ENCODE data around the gene HAUS8.
"Not testable (repeated sequence)": the region's sequence is repeated elsewhere in the genome, so short reads cannot be mapped to it uniquely, and the experiment has no call there.

The HAUS8 gene

GRCh38 chr19:17112271-17112670, 37.0 kb upstream of the HAUS8 start:
- peaks cover 20% of the 10 kb centered on the region for H3K4me1 ChIP-seq (ENCODE audit: control insufficient read depth, insufficient read depth, low read length, poor library complexity, severe bottlenecking)
- peaks cover 62% of the 10 kb centered on the region for H3K36me3 ChIP-seq (ENCODE audit: control insufficient read depth, insufficient read depth, low read length)
- H3K9me3 ChIP-seq (ENCODE audit: control insufficient read depth, low read length), result no peaks in the 10 kb centered on the region
- WGBS, 2 experiments (ENCODE audit: insufficient coverage in 2 of 2), result 87 to 96% methylated on average over 14 to 17 of the region's 17 CpGs
- H3K27ac ChIP-seq (ENCODE audit: low read depth, low read length, severe bottlenecking), result no peak overlapping the region
- H3K4me3 ChIP-seq (ENCODE audit: extremely low read depth, insufficient read depth, low read length, poor library complexity, severe bottlenecking), result no peak overlapping the region

DNA sequence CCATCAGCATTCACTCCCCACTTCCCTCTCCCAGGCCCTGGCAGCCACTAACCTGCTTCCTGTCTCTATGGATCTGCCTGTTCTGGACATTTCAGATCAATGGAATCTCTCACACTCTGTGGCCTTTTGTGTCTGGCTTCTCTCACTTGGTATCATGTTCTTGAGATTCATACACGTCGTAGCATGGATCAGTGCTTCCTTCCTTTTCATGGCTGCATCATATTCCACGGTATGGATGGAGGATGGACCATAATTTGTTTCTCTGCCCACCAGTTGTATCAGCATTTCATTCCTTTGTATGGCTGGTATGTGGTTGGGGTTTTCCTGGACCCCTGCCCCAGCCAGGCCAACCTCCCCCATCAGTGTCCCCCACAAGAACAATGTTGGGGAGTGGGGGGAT, 36.5 kb upstream of the HAUS8 start:
- Histone ChIP-seq H3K9me3 (ENCODE audit: control insufficient read depth, low read length) (no peaks in the 10 kb centered on the region), H3K4me3 (ENCODE audit: extremely low read depth, insufficient read depth, low read length, poor library complexity, severe bottlenecking) (no peak overlapping the region), H3K36me3 (ENCODE audit: control insufficient read depth, insufficient read depth, low read length) (peaks cover 62% of the 10 kb centered on the region), H3K27ac (ENCODE audit: low read depth, low read length, severe bottlenecking) (no peak overlapping the region), H3K4me1 (ENCODE audit: control insufficient read depth, insufficient read depth, low read length, poor library complexity, severe bottlenecking) (peaks cover 21% of the 10 kb centered on the region)
- WGBS, 2 experiments (ENCODE audit: insufficient coverage in 2 of 2), result 92 to 93% methylated on average over 2 of the region's 3 CpGs

DNA sequence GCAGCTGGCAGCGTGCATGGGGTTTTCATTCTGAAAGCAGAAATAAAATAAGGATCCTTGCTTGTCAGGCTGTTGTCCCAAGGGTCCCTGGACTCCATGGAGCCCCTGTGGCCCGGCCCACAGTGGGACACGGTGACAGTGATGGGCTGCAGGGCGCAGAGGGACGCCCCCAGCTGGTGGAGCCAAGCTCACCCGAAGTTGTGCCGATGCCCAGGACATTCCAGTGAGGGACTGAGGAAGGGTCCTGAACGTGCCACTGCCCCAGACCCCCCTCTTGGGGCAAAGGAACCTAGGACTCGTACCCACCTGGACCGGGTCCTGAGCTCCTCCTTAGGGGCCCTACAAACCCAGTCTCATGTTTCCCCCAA, 35.3 kb upstream of the HAUS8 start:
- H3K4me3 ChIP-seq (ENCODE audit: extremely low read depth, insufficient read depth, low read length, poor library complexity, severe bottlenecking), result no peak overlapping the region
- H3K36me3 ChIP-seq (ENCODE audit: control insufficient read depth, insufficient read depth, low read length), result peaks cover 66% of the 10 kb centered on the region
- peaks cover 21% of the 10 kb centered on the region for H3K4me1 ChIP-seq (ENCODE audit: control insufficient read depth, insufficient read depth, low read length, poor library complexity, severe bottlenecking)
- H3K9me3 ChIP-seq (ENCODE audit: control insufficient read depth, low read length), result no peaks in the 10 kb centered on the region
- WGBS, 2 experiments (ENCODE audit: insufficient coverage in 2 of 2), result 98 to 99% methylated on average over 9 to 10 of the region's 10 CpGs
- H3K27ac ChIP-seq (ENCODE audit: low read depth, low read length, severe bottlenecking), result no peak overlapping the region

DNA sequence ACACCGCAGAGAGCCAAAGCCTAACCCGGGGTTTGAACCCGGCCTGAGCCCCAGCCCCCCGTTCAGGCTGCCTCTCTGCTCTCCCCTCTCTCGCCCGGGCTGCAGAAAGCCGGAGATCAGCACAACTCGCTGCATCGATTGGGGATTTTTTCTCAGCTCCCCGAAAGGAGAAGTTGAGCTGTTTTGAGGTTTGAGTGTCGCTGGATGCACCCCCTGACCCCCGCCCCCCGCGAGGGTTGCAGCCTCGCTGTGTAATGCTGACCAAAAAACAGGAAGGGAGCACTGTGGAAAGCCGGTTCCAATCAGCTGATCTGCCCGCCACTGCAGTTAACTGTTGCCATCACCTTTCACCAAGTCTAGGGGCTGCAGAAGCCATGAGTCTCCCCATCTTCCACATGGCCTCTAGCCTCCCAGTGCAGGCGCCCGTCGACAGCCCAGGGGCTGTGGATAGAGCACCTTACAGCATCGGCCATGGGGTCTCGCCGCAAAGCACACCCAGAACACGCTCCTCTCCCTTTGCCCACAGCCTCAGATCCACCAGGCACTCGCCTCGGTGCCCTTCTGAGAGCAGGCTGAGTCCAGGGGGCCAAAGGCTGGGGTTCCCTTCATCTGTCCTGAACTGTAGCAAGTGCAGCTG, 34.8 kb upstream of the HAUS8 start:
- H3K36me3 ChIP-seq (ENCODE audit: control insufficient read depth, insufficient read depth, low read length), result peaks cover 66% of the 10 kb centered on the region
- no peaks in the 10 kb centered on the region for H3K9me3 ChIP-seq (ENCODE audit: control insufficient read depth, low read length)
- H3K4me3 ChIP-seq (ENCODE audit: extremely low read depth, insufficient read depth, low read length, poor library complexity, severe bottlenecking), result no peak overlapping the region
- peaks cover 21% of the 10 kb centered on the region for H3K4me1 ChIP-seq (ENCODE audit: control insufficient read depth, insufficient read depth, low read length, poor library complexity, severe bottlenecking)
- H3K27ac ChIP-seq (ENCODE audit: low read depth, low read length, severe bottlenecking), result no peak overlapping the region
- 92 to 99% methylated on average over 15 to 26 of the region's 26 CpGs for WGBS, 2 experiments (ENCODE audit: insufficient coverage in 2 of 2)

DNA sequence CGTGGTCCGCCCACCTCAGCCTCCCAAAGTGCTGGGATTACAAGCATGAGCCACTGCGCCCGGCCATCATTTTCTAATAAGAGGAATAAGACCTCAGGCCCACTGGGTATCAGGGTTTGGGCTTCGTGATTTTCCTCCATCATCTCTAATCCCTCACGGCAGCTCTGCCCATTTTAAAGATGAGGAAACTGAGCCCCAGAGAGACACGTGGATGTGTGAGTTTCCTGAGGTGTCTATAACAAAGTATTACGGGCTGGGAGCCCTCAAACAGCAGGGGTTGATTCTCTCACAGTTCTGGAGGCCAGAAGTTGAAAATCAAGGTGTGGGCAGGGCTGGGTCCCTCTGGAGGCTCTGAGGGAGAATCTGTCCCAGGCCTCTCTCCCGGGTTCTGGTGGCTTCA, 34.0 kb upstream of the HAUS8 start:
- WGBS, 2 experiments (ENCODE audit: insufficient coverage in 2 of 2), result 91 to 94% methylated on average over 9 of the region's 9 CpGs
- no peak overlapping the region for H3K4me3 ChIP-seq (ENCODE audit: extremely low read depth, insufficient read depth, low read length, poor library complexity, severe bottlenecking)
- H3K27ac ChIP-seq (ENCODE audit: low read depth, low read length, severe bottlenecking), result no peak overlapping the region
- peaks cover 62% of the 10 kb centered on the region for H3K36me3 ChIP-seq (ENCODE audit: control insufficient read depth, insufficient read depth, low read length)
- peaks cover 21% of the 10 kb centered on the region for H3K4me1 ChIP-seq (ENCODE audit: control insufficient read depth, insufficient read depth, low read length, poor library complexity, severe bottlenecking)
- H3K9me3 ChIP-seq (ENCODE audit: control insufficient read depth, low read length), result no peaks in the 10 kb centered on the region

DNA sequence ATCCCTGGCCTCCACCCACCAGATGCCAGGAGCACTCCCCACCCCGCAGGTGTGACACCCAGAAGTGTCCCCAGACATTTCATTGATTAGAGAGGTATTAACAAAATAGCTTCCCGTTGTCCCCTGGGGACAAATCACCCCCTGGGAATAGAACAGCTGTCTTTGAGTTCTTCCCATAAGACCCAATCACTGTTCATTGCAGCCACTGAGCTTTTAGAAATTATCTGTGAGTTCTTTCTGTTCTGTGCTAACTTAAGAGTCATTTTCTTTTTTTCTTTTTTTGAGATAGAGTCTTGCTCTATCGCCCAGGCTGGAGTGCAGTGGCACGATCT, 33.2 kb upstream of the HAUS8 start:
- peak overlapping the region; percentile 91 for H3K27ac ChIP-seq (ENCODE audit: low read depth, low read length, severe bottlenecking)
- H3K4me3 ChIP-seq (ENCODE audit: extremely low read depth, insufficient read depth, low read length, poor library complexity, severe bottlenecking), result no peak overlapping the region
- H3K4me1 ChIP-seq (ENCODE audit: control insufficient read depth, insufficient read depth, low read length, poor library complexity, severe bottlenecking), result peaks cover 17% of the 10 kb centered on the region
- H3K9me3 ChIP-seq (ENCODE audit: control insufficient read depth, low read length), result no peaks in the 10 kb centered on the region
- H3K36me3 ChIP-seq (ENCODE audit: control insufficient read depth, insufficient read depth, low read length), result peaks cover 67% of the 10 kb centered on the region
- 90 to 100% methylated on average over 1 to 2 of the region's 4 CpGs for WGBS, 2 experiments (ENCODE audit: insufficient coverage in 2 of 2)

DNA sequence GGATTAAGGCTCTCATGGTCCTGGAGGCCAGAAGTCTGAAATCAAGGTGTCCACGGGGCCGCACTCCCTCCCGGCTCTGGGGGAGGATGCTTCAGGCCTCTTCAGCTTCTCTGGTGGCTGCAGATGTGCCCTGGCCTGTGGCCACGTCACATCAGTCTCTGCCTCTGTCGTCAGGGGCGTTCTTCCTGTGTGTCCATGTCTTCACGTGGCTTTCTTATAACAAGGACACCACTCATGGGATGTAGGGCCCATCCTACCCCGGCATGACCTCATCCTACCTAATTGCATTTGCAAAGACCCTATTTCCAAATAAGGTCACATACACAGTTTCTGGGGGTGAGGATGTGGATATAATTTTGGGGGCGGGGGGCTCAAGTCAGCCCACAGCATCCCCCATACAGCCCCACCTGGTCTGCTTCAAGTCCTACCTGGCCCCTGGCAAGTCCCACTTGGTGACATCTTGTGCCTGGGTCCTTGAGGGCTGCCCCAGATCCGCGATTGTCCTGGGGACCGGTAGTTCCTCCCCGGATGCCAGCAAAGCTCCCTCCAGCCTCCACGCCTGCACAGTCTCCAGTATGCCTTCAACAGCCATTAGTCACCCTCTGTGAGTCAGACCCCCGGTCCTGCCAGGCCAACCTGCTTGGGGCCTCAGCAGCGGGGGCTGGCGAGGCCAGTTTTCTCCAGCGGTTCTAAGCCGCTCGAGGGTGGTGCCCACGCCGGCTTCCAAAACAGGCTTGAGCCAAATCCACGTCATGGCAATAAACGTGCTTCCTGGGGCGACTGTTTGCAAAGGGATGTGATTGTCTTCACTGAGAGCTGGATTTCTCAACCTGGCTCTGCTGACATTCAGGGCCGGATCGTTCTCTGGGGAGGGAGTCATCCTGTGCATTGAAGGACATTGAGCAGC, 32.5 kb upstream of the HAUS8 start:
- peaks cover 72% of the 10 kb centered on the region for H3K36me3 ChIP-seq (ENCODE audit: control insufficient read depth, insufficient read depth, low read length)
- H3K27ac ChIP-seq (ENCODE audit: low read depth, low read length, severe bottlenecking), result peak overlapping the region; percentile 91
- H3K9me3 ChIP-seq (ENCODE audit: control insufficient read depth, low read length), result peaks cover 3% of the 10 kb centered on the region
- no peak overlapping the region for H3K4me3 ChIP-seq (ENCODE audit: extremely low read depth, insufficient read depth, low read length, poor library complexity, severe bottlenecking)
- peaks cover 17% of the 10 kb centered on the region for H3K4me1 ChIP-seq (ENCODE audit: control insufficient read depth, insufficient read depth, low read length, poor library complexity, severe bottlenecking)
- 81 to 82% methylated on average over 21 to 23 of the region's 27 CpGs for WGBS, 2 experiments (ENCODE audit: insufficient coverage in 2 of 2)

GRCh38 chr19:17106964-17107363, 31.7 kb upstream of the HAUS8 start:
- Histone ChIP-seq H3K4me1 (ENCODE audit: control insufficient read depth, insufficient read depth, low read length, poor library complexity, severe bottlenecking) (peaks cover 17% of the 10 kb centered on the region), H3K36me3 (ENCODE audit: control insufficient read depth, insufficient read depth, low read length) (peaks cover 72% of the 10 kb centered on the region), H3K27ac (ENCODE audit: low read depth, low read length, severe bottlenecking) (peak overlapping the region; percentile 91)
- not testable (repeated sequence) for H3K4me3 ChIP-seq (ENCODE audit: extremely low read depth, insufficient read depth, low read length, poor library complexity, severe bottlenecking); H3K9me3 ChIP-seq (ENCODE audit: control insufficient read depth, low read length)
- WGBS, 2 experiments (ENCODE audit: insufficient coverage in 2 of 2), result 96 to 100% methylated on average over 2 to 4 of the region's 4 CpGs

DNA sequence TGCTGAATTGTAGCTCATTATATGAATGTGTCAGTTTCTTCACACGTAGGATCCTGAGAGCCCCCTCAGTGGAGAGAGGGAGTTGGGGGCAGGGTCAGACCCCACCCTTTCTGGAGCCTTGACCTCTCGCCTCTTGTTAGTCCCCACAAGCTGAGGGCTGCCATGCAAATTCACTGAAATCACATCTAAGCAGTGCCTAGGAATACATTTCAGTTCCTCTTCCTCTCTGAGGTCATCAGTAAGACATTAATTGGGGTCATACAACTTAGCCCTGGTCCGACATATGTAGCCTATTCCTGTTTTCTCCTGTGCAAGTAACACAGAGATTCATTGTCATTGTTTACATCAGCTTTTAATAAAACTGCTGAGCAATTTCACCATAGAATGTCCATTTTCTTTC, 30.3 kb upstream of the HAUS8 start:
- peaks cover 72% of the 10 kb centered on the region for H3K36me3 ChIP-seq (ENCODE audit: control insufficient read depth, insufficient read depth, low read length)
- H3K4me3 ChIP-seq (ENCODE audit: extremely low read depth, insufficient read depth, low read length, poor library complexity, severe bottlenecking), result no peak overlapping the region
- H3K4me1 ChIP-seq (ENCODE audit: control insufficient read depth, insufficient read depth, low read length, poor library complexity, severe bottlenecking), result peaks cover 19% of the 10 kb centered on the region
- peaks cover 15% of the 10 kb centered on the region for H3K9me3 ChIP-seq (ENCODE audit: control insufficient read depth, low read length)
- 84 to 98% methylated on average over 2 to 3 of the region's 3 CpGs for WGBS, 2 experiments (ENCODE audit: insufficient coverage in 2 of 2)
- H3K27ac ChIP-seq (ENCODE audit: low read depth, low read length, severe bottlenecking), result no peak overlapping the region

GRCh38 chr19:17104679-17105078, 29.4 kb upstream of the HAUS8 start:
- WGBS, 2 experiments (ENCODE audit: insufficient coverage in 2 of 2), result 96 to 100% methylated on average over 3 to 4 of the region's 7 CpGs
- Histone ChIP-seq H3K9me3 (ENCODE audit: control insufficient read depth, low read length) (peaks cover 15% of the 10 kb centered on the region), H3K36me3 (ENCODE audit: control insufficient read depth, insufficient read depth, low read length) (peaks cover 67% of the 10 kb centered on the region), H3K4me1 (ENCODE audit: control insufficient read depth, insufficient read depth, low read length, poor library complexity, severe bottlenecking) (peaks cover 21% of the 10 kb centered on the region), H3K4me3 (ENCODE audit: extremely low read depth, insufficient read depth, low read length, poor library complexity, severe bottlenecking) (no peak overlapping the region), H3K27ac (ENCODE audit: low read depth, low read length, severe bottlenecking) (no peak overlapping the region)

DNA sequence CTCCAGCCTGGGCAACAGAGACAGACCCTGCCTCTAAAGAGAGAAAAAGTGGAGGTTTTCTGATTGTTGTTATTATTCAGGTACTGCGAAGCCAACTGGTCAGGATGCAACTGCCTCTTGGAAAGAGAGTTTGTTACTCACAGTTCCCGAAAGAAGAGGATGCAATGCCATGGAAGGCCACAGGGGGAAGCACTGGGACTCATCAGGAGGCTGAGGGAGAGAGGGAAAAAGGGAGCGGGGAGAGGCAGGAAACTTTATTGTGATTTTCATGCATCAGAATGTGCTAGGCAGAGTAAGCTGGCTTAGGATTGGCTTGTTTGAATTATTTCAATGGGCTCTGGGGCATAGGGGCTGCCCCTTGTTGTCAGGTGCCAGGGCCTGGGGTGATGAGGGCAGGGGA, 27.9 kb upstream of the HAUS8 start:
- peaks cover 62% of the 10 kb centered on the region for H3K36me3 ChIP-seq (ENCODE audit: control insufficient read depth, insufficient read depth, low read length)
- H3K4me1 ChIP-seq (ENCODE audit: control insufficient read depth, insufficient read depth, low read length, poor library complexity, severe bottlenecking), result peaks cover 21% of the 10 kb centered on the region
- peaks cover 15% of the 10 kb centered on the region for H3K9me3 ChIP-seq (ENCODE audit: control insufficient read depth, low read length)
- WGBS, 2 experiments (ENCODE audit: insufficient coverage in 2 of 2), result 97 to 100% methylated on average over 3 of the region's 3 CpGs
- no peak overlapping the region for H3K27ac ChIP-seq (ENCODE audit: low read depth, low read length, severe bottlenecking)
- no peak overlapping the region for H3K4me3 ChIP-seq (ENCODE audit: extremely low read depth, insufficient read depth, low read length, poor library complexity, severe bottlenecking)
